Measurements from ENCODE around the gene KDF1. TPM values are rescaled to one million over a fixed set of nuclear protein-coding genes. Genes with fewer than 3 reads are reported as not detected.
A peak's percentile ranks its signal among the peaks of the same experiment; 100 is the strongest.

The KDF1 gene
- total and polyA plus RNA-seq, 2 of the 13 experiments (the other 11 are each of a cell fraction or from before 2014, with no cell fraction given) = 1.9 to 4.9 TPM

- TF ChIP-seq ZNF512B (CRISPR knock-in tag; IDR thresholded peaks at IDR 0.05; ENCODE audit: borderline replicate concordance) (no peak), KLF12 (CRISPR knock-in tag; IDR thresholded peaks at IDR 0.05; ENCODE audit: borderline replicate concordance) (no peak), ZNF280D (CRISPR knock-in tag; IDR thresholded peaks at IDR 0.05) (no peak)
- TF ChIP-seq, protein P1, sequence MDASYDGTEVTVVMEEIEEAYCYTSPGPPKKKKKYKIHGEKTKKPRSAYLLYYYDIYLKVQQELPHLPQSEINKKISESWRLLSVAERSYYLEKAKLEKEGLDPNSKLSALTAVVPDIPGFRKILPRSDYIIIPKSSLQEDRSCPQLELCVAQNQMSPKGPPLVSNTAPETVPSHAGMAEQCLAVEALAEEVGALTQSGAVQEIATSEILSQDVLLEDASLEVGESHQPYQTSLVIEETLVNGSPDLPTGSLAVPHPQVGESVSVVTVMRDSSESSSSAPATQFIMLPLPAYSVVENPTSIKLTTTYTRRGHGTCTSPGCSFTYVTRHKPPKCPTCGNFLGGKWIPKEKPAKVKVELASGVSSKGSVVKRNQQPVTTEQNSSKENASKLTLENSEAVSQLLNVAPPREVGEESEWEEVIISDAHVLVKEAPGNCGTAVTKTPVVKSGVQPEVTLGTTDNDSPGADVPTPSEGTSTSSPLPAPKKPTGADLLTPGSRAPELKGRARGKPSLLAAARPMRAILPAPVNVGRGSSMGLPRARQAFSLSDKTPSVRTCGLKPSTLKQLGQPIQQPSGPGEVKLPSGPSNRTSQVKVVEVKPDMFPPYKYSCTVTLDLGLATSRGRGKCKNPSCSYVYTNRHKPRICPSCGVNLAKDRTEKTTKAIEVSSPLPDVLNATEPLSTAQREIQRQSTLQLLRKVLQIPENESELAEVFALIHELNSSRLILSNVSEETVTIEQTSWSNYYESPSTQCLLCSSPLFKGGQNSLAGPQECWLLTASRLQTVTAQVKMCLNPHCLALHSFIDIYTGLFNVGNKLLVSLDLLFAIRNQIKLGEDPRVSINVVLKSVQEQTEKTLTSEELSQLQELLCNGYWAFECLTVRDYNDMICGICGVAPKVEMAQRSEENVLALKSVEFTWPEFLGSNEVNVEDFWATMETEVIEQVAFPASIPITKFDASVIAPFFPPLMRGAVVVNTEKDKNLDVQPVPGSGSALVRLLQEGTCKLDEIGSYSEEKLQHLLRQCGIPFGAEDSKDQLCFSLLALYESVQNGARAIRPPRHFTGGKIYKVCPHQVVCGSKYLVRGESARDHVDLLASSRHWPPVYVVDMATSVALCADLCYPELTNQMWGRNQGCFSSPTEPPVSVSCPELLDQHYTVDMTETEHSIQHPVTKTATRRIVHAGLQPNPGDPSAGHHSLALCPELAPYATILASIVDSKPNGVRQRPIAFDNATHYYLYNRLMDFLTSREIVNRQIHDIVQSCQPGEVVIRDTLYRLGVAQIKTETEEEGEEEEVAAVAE (CRISPR knock-in tag; IDR thresholded peaks at IDR 0.05; ENCODE audit: borderline replicate concordance) = peak; percentile 40; the same call in 1 of the 2 replicates
These were observed 53.0 kb downstream of the KDF1 start (continued) for GRCh38 chr1:26907071-26907917.
